A549 (cell line): ENCODE results near the gene AMFR. TPM values are rescaled to one million over a fixed set of nuclear protein-coding genes. Genes with fewer than 3 reads are reported as not detected.

Experiments used
- ATAC-seq, 2 experiments: fragments of 200-7000 bp in 1 of 2; fragments of >200 bp in 1 of 2; cut with Nextera tagmentation in 1 of 2; cut with Tn5 transposase in 1 of 2; 3 replicates each; pipeline versions ENCODE4 v1.8.0 to v1.9.1; 2018 to 2020; ENCODE audit warnings: mild to moderate bottlenecking in 1 of 2, moderate library complexity in 1 of 2
- CTCF ChIA-PET: fragments of 300-600 bp; sonication (Branson Sonifier 250); formaldehyde crosslinking; extraction: SDS; loops from one replicate; lab custom pipeline; 2021; ENCODE audit warnings: antibody characterized with exemption, inconsistent platforms; lab: Yijun Ruan, JAX
- POLR2A ChIA-PET: fragments of 350-600 bp; formaldehyde crosslinking; extraction: SDS; loops from one replicate; lab custom pipeline; 2021; ENCODE audit warnings: antibody characterized with exemption, inconsistent platforms; lab: Yijun Ruan, JAX
- DNase-seq, 2 experiments: peaks; one replicate each; pipeline versions ENCODE4 v3.0.0 to v3.0.0-alpha.2; 2011 to 2016; ENCODE audit warnings: low read depth in 1 of 2, low spot score in 1 of 2
- FAIRE-seq: peaks from 2 replicates; lab custom pipeline; 2011; peaks lifted over from hg19 to GRCh38; lab: Jason Lieb, UNC
- H3K27ac ChIP-seq, 2 experiments: fragments of >200 bp; sonication (Bioruptor Twin); formaldehyde crosslinking; 3 replicates each; pipeline ENCODE4 v1.5.1; 2016 to 2017
- H3K4me1 ChIP-seq: fragments of >200 bp; sonication (Bioruptor Twin); formaldehyde crosslinking; 3 replicates; pipeline ENCODE4 v1.6.1; 2016
- H3K4me2 ChIP-seq: fragments of >200 bp; sonication (Bioruptor Twin); formaldehyde crosslinking; 3 replicates; pipeline ENCODE4 v1.6.1; 2016
- H3K4me3 ChIP-seq: fragments of >200 bp; sonication (Bioruptor Twin); formaldehyde crosslinking; 3 replicates; pipeline ENCODE4 v1.5.1; 2016
- H3K9me3 ChIP-seq: fragments of >200 bp; sonication (Bioruptor Twin); formaldehyde crosslinking; 3 replicates; pipeline ENCODE4 v1.6.1; 2016
- CBX2 ChIP-seq: fragments of 200-600 bp; sonication (generic); IDR thresholded peaks from 2 replicates; pipeline ENCODE4 v1.6.1; 2016; ENCODE audit warnings: low read depth, mild to moderate bottlenecking, borderline replicate concordance
- CBX8 ChIP-seq: fragments of 200-600 bp; sonication (generic); IDR thresholded peaks from 2 replicates; pipeline ENCODE4 v1.6.1; 2016
- CEBPB ChIP-seq, 2 experiments: fragments of >200 bp in 1 of 2; sonication (Bioruptor Twin) in 1 of 2; formaldehyde crosslinking in 1 of 2; IDR thresholded peaks; 2 replicates each; pipeline ENCODE4 v1.6.1; 2012 to 2016
- CHD4 ChIP-seq: fragments of 200-600 bp; sonication (generic); IDR thresholded peaks from 2 replicates; pipeline ENCODE4 v1.6.1; 2016; ENCODE audit warnings: antibody characterized with exemption, mild to moderate bottlenecking, borderline replicate concordance
- E2F6 ChIP-seq: IDR thresholded peaks from 2 replicates; pipeline ENCODE4 v1.6.1; 2012; ENCODE audit warnings: low read depth, borderline replicate concordance
- EHMT2 ChIP-seq: fragments of 200-600 bp; sonication (generic); IDR thresholded peaks from 2 replicates; pipeline ENCODE4 v1.6.1; 2016; ENCODE audit warnings: antibody characterized with exemption, low read depth, mild to moderate bottlenecking, moderate library complexity
- EP300 ChIP-seq, 2 experiments: fragments of >200 bp; sonication (Bioruptor Twin); formaldehyde crosslinking; IDR thresholded peaks; 2 replicates in 1 of 2; 3 replicates in 1 of 2; pipeline ENCODE4 v1.6.1; 2016 to 2017
- FOSB ChIP-seq: fragments of 250-450 bp; sonication (Bioruptor Pico); IDR thresholded peaks from 2 replicates; pipeline ENCODE4 v1.5.0; 2020; ENCODE audit warnings: mild to moderate bottlenecking, moderate library complexity
- FOSL2 ChIP-seq, 2 experiments: fragments of 450-650 bp in 1 of 2; fragments of >200 bp in 1 of 2; sonication (Bioruptor Twin) in 1 of 2; formaldehyde crosslinking; IDR thresholded peaks; 2 replicates each; pipeline versions ENCODE4 v1.5.0 to v1.6.1; 2016 to 2020; ENCODE audit warnings: mild to moderate bottlenecking in 1 of 2, moderate library complexity in 1 of 2
- GATA3 ChIP-seq: IDR thresholded peaks from 2 replicates; pipeline ENCODE4 v1.6.1; 2012; ENCODE audit warnings: borderline replicate concordance
- HEYL ChIP-seq: fragments of 250-450 bp; sonication (Bioruptor Pico); IDR thresholded peaks from 2 replicates; pipeline ENCODE4 v1.8.0; 2021; ENCODE audit warnings: mild to moderate bottlenecking, moderate library complexity
- HOXB5 ChIP-seq: fragments of 250-450 bp; sonication (Bioruptor Pico); IDR thresholded peaks from 2 replicates; pipeline ENCODE4 v1.5.0; 2020; ENCODE audit warnings: mild to moderate bottlenecking, moderate library complexity
- JUN ChIP-seq, 2 experiments: fragments of >200 bp; sonication (Bioruptor Twin); formaldehyde crosslinking; IDR thresholded peaks; 2 replicates in 1 of 2; 3 replicates in 1 of 2; pipeline ENCODE4 v1.6.1; 2016 to 2017
- KDM5A ChIP-seq: fragments of 200-600 bp; sonication (generic); IDR thresholded peaks from 2 replicates; pipeline ENCODE4 v1.6.1; 2016; ENCODE audit warnings: antibody characterized with exemption, mild to moderate bottlenecking
- MYC ChIP-seq: IDR thresholded peaks from 2 replicates; pipeline ENCODE4 v1.6.1; 2012; ENCODE audit warnings: mild to moderate bottlenecking, inconsistent platforms, low read length, improper control_type of control experiment, borderline replicate concordance
- NFE2L2 ChIP-seq: fragments of 150-350 bp; conservative IDR thresholded peaks from 2 replicates; pipeline ENCODE4 v1.6.1; 2014; ENCODE audit warnings: low read length
- NR3C1 ChIP-seq: fragments of >200 bp; sonication (Bioruptor Twin); formaldehyde crosslinking; IDR thresholded peaks from 3 replicates; pipeline ENCODE4 v1.6.1; 2017
- POLR2A ChIP-seq: IDR thresholded peaks from 2 replicates; pipeline ENCODE4 v1.6.1; 2012; ENCODE audit warnings: mild to moderate bottlenecking, low read length
- POLR2AphosphoS2 ChIP-seq: conservative IDR thresholded peaks from 2 replicates; pipeline ENCODE4 v1.6.1; 2012; ENCODE audit warnings: low read length, improper control_type of control experiment, inconsistent platforms
- RFX5 ChIP-seq: fragments of 450-650 bp; IDR thresholded peaks from 2 replicates; pipeline ENCODE4 v1.7.1; 2014; ENCODE audit warnings: antibody characterized with exemption, mild to moderate bottlenecking, moderate library complexity
- TFCP2L1 ChIP-seq: fragments of 250-450 bp; sonication (Bioruptor Pico); IDR thresholded peaks from 2 replicates; pipeline ENCODE4 v1.5.0; 2021; ENCODE audit warnings: mild to moderate bottlenecking
- TP53 ChIP-seq: fragments of 250-450 bp; sonication (Bioruptor Pico); IDR thresholded peaks from 2 replicates; pipeline ENCODE4 v1.5.0; 2021; ENCODE audit warnings: mild to moderate bottlenecking, moderate library complexity
- ZC3H11A ChIP-seq: fragments of 450-650 bp; IDR thresholded peaks from 2 replicates; pipeline ENCODE4 v1.6.1; 2014; ENCODE audit warnings: antibody characterized with exemption, mild to moderate bottlenecking
- WGBS: methylation state at CpG from one replicate; pipeline ENCODE4 v1.1.6; 2017; ENCODE audit errors: missing lambda C conversion rate; 5-methylcytosine and 5-hydroxymethylcytosine counted together
- polyA plus RNA-seq, 4 experiments: library from polyadenylated mRNA; depleted of rRNA in 3 of 4; stranded (reverse); fragments of >200 nt; fragmentation: RNase III in 1 of 4; extraction: RNeasy Plus Mini Kit Qiagen cat#74134 plus additional on column Dnase treatment in 1 of 4; gene quantifications; 2 replicates in 3 of 4; 3 replicates in 1 of 4; pipeline ENCODE4 v1.2.3, GENCODE V29; 2011 to 2017
- TF ChIP-seq, protein P1 (sequence below): fragments of 150-350 bp; IDR thresholded peaks from 2 replicates; pipeline ENCODE4 v1.6.1; 2014; ENCODE audit warnings: low read depth, mild to moderate bottlenecking, low read length
- TF ChIP-seq, protein P2 (sequence below): fragments of >200 bp; sonication (Bioruptor Twin); formaldehyde crosslinking; IDR thresholded peaks from 3 replicates; pipeline ENCODE4 v1.6.1; 2016
- TF ChIP-seq, protein P3 (sequence below): fragments of 250-450 bp; sonication (Bioruptor Pico); IDR thresholded peaks from 2 replicates; pipeline ENCODE4 v1.5.0; 2021; ENCODE audit warnings: mild to moderate bottlenecking, moderate library complexity, borderline replicate concordance
- TF ChIP-seq, protein P4 (sequence below): fragments of 200-600 bp; sonication (generic); IDR thresholded peaks from 2 replicates; pipeline ENCODE4 v1.6.1; 2016; ENCODE audit warnings: antibody characterized with exemption, mild to moderate bottlenecking, moderate library complexity

The AMFR gene
- polyA plus RNA-seq, 2 of the 4 experiments (the other 2 are of a cell fraction), result 68.9 to 88.5 TPM

GRCh38 chr16:56423584-56424403 lies 1.6 kb downstream of the AMFR start:
- H3K27ac ChIP-seq, result peak overlapping the region; percentile 92 to 93

GRCh38 chr16:56422896-56423441 lies 2.4 kb downstream of the AMFR start:
- no peak for DNase-seq
- peaks cover 42% of the 10 kb centered on the region for H3K4me1 ChIP-seq
- no peak for ATAC-seq
- TF ChIP-seq CHD4 (no peak), GATA3 (no peak), EHMT2 (no peak), CEBPB (IDR thresholded peaks at IDR 0.05) (no peak), MYC (no peak), NR3C1 (no peak), TFCP2L1 (CRISPR knock-in tag) (no peak), EP300 (IDR thresholded peaks at IDR 0.05) (no peak), RFX5 (no peak), CBX8 (no peak)
- TF ChIP-seq, protein P1, sequence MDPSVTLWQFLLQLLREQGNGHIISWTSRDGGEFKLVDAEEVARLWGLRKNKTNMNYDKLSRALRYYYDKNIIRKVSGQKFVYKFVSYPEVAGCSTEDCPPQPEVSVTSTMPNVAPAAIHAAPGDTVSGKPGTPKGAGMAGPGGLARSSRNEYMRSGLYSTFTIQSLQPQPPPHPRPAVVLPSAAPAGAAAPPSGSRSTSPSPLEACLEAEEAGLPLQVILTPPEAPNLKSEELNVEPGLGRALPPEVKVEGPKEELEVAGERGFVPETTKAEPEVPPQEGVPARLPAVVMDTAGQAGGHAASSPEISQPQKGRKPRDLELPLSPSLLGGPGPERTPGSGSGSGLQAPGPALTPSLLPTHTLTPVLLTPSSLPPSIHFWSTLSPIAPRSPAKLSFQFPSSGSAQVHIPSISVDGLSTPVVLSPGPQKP, result no peak
- no peak overlapping the region for H3K27ac ChIP-seq
- POLR2A ChIA-PET, result interaction anchor here (0.5 kb wide), 1 partner anchor 13 kb away, joined by 3 read pairs; no protein-coding TSS in a partner anchor
- FAIRE-seq, result no peak
- H3K4me3 ChIP-seq, result no peak overlapping the region
- no peaks in the 10 kb centered on the region for H3K9me3 ChIP-seq
- WGBS, result 92% methylated on average over 4 of the region's 4 CpGs
- peak overlapping the region; percentile 82 for H3K4me2 ChIP-seq
- CTCF ChIA-PET, result no interaction called here

More at GRCh38 chr16:56423584-56424403, 1.6 kb downstream of the AMFR start:
- WGBS, result 39% methylated on average over 7 of the region's 7 CpGs
- FAIRE-seq (no peak), ATAC-seq (no peak), DNase-seq (no peak)
- TF ChIP-seq CEBPB (IDR thresholded peaks at IDR 0.05) (no peak), FOSB (no peak), HEYL (CRISPR knock-in tag) (no peak), TP53 (CRISPR knock-in tag) (no peak), NFE2L2 (no peak), HOXB5 (CRISPR knock-in tag) (no peak), CBX2 (no peak), FOSL2 (IDR thresholded peaks at IDR 0.05) (no peak), FOSL2 (CRISPR knock-in tag; IDR thresholded peaks at IDR 0.05) (no peak), ZC3H11A (no peak), NR3C1 (no peak), POLR2AphosphoS2 (no peak), E2F6 (no peak), KDM5A (no peak), POLR2A (no peak), JUN (IDR thresholded peaks at IDR 0.05) (no peak)
- TF ChIP-seq, protein P2, sequence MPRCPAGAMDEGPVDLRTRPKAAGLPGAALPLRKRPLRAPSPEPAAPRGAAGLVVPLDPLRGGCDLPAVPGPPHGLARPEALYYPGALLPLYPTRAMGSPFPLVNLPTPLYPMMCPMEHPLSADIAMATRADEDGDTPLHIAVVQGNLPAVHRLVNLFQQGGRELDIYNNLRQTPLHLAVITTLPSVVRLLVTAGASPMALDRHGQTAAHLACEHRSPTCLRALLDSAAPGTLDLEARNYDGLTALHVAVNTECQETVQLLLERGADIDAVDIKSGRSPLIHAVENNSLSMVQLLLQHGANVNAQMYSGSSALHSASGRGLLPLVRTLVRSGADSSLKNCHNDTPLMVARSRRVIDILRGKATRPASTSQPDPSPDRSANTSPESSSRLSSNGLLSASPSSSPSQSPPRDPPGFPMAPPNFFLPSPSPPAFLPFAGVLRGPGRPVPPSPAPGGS, result no peak
- TF ChIP-seq, protein P3, sequence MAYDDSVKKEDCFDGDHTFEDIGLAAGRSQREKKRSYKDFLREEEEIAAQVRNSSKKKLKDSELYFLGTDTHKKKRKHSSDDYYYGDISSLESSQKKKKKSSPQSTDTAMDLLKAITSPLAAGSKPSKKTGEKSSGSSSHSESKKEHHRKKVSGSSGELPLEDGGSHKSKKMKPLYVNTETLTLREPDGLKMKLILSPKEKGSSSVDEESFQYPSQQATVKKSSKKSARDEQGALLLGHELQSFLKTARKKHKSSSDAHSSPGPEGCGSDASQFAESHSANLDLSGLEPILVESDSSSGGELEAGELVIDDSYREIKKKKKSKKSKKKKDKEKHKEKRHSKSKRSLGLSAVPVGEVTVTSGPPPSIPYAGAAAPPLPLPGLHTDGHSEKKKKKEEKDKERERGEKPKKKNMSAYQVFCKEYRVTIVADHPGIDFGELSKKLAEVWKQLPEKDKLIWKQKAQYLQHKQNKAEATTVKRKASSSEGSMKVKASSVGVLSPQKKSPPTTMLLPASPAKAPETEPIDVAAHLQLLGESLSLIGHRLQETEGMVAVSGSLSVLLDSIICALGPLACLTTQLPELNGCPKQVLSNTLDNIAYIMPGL, result no peak
- TF ChIP-seq, protein P4, sequence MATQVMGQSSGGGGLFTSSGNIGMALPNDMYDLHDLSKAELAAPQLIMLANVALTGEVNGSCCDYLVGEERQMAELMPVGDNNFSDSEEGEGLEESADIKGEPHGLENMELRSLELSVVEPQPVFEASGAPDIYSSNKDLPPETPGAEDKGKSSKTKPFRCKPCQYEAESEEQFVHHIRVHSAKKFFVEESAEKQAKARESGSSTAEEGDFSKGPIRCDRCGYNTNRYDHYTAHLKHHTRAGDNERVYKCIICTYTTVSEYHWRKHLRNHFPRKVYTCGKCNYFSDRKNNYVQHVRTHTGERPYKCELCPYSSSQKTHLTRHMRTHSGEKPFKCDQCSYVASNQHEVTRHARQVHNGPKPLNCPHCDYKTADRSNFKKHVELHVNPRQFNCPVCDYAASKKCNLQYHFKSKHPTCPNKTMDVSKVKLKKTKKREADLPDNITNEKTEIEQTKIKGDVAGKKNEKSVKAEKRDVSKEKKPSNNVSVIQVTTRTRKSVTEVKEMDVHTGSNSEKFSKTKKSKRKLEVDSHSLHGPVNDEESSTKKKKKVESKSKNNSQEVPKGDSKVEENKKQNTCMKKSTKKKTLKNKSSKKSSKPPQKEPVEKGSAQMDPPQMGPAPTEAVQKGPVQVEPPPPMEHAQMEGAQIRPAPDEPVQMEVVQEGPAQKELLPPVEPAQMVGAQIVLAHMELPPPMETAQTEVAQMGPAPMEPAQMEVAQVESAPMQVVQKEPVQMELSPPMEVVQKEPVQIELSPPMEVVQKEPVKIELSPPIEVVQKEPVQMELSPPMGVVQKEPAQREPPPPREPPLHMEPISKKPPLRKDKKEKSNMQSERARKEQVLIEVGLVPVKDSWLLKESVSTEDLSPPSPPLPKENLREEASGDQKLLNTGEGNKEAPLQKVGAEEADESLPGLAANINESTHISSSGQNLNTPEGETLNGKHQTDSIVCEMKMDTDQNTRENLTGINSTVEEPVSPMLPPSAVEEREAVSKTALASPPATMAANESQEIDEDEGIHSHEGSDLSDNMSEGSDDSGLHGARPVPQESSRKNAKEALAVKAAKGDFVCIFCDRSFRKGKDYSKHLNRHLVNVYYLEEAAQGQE, result no peak
- Histone ChIP-seq H3K9me3 (no peaks in the 10 kb centered on the region), H3K4me1 (peaks cover 42% of the 10 kb centered on the region), H3K4me3 (peak overlapping the region; percentile 98), H3K4me2 (peak overlapping the region; percentile 82)
- POLR2A ChIA-PET, result interaction anchor here (1.2 kb wide), 1 partner anchor 27 kb away, joined by 4 read pairs; the partner anchor contains the start of genes NUDT21 and OGFOD1
- CTCF ChIA-PET, result interaction anchor here (1.1 kb wide), 1 partner anchor 23 kb away, joined by 4 read pairs; no protein-coding TSS in a partner anchor
